Measurements from ENCODE around the gene MAGI1.

Gene MAGI1

DNA sequence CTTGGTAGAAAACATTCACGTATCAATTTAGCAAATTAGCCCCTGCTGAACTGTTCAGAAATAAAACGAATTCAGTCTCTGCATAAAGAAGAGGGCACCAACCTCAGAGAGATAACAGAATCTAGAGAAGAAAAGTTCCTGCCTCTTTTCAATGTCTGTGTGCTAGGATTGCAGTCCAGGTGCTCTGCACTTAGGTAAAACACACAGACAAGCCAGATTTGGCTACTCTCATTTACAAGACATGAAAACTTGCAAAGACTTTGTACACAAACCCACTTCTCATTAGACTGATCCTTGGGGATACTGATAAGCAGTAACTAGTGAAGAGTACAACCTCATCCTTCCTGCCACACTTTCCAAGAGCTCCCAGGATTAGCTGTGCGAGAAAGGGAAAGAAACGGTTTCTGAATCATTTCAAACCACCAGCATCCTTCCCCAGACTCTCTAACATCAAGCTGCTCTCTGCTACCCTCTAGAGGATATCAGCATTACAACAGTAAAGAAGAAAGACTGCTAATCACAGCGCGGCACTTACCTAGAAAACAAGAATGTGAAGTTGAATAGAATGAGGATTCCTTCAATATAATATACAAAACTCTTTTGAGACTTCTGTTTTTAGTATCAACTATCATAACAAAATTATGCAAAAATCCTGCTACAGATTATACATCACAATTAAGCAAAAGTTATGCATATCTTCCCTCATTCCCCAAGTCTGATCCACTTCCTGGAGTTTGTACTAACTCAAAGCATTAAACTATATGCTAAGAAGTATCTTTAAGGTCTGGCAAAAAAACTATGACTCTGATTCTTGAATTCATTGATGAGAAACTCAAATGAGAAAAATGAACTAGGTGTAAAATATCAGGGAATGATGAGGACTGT lies 306.4 kb downstream of the MAGI1 start:
- DNase-seq (ENCODE audit: extremely low read depth, low read depth) = peak; percentile 42

GRCh38 chr3:65730449-65730848 lies 308.3 kb downstream of the MAGI1 start:
- DNase-seq (ENCODE audit: extremely low read depth, low read depth) = no peak
- TF ChIP-seq, protein P1, sequence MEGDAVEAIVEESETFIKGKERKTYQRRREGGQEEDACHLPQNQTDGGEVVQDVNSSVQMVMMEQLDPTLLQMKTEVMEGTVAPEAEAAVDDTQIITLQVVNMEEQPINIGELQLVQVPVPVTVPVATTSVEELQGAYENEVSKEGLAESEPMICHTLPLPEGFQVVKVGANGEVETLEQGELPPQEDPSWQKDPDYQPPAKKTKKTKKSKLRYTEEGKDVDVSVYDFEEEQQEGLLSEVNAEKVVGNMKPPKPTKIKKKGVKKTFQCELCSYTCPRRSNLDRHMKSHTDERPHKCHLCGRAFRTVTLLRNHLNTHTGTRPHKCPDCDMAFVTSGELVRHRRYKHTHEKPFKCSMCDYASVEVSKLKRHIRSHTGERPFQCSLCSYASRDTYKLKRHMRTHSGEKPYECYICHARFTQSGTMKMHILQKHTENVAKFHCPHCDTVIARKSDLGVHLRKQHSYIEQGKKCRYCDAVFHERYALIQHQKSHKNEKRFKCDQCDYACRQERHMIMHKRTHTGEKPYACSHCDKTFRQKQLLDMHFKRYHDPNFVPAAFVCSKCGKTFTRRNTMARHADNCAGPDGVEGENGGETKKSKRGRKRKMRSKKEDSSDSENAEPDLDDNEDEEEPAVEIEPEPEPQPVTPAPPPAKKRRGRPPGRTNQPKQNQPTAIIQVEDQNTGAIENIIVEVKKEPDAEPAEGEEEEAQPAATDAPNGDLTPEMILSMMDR (IDR thresholded peaks at IDR 0.05; ENCODE audit: low read depth, low read length) = no peak

More for the DNA sequence above, 306.4 kb downstream of the MAGI1 start:
- TF ChIP-seq, protein P1 (IDR thresholded peaks at IDR 0.05; ENCODE audit: low read depth, low read length) = peak; percentile 79

- no peak for DNase-seq (ENCODE audit: extremely low read depth, low read depth)
- TF ChIP-seq, protein P1 (IDR thresholded peaks at IDR 0.05; ENCODE audit: low read depth, low read length) = no peak
Measured at GRCh38 chr3:65729973-65730372, 308.7 kb downstream of the MAGI1 start.

- TF ChIP-seq, protein P1 (IDR thresholded peaks at IDR 0.05; ENCODE audit: low read depth, low read length) = no peak
- DNase-seq (ENCODE audit: extremely low read depth, low read depth) = peak; percentile 94
Measured at GRCh38 chr3:65729555-65729954, 309.2 kb downstream of the MAGI1 start.

DNA sequence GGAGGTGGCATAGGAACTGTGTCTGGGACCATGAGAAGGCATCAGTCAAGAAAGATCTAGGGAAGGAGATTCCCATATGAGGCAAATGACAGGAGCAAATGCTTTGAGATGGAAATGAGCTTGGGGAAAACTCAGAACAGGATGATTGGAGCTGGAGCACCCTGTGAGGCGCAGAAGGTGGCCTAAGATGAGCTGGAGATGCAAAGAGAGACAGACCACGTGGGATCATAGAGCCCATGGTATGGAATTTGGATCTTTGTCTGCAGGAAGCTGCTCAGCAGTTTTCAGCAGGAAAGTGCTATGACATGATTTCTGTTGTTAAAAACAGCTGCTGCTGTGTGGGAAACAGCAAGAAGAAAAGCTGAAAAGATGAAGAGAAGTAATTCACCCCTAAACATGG lies 310.6 kb downstream of the MAGI1 start:
- TF ChIP-seq, protein P1 (IDR thresholded peaks at IDR 0.05; ENCODE audit: low read depth, low read length) = no peak
- DNase-seq (ENCODE audit: extremely low read depth, low read depth) = no peak

GRCh38 chr3:65723985-65724384 lies 314.7 kb downstream of the MAGI1 start:
- TF ChIP-seq, protein P1 (IDR thresholded peaks at IDR 0.05; ENCODE audit: low read depth, low read length) = no peak
- no peak for DNase-seq (ENCODE audit: extremely low read depth, low read depth)

- no peak for DNase-seq (ENCODE audit: extremely low read depth, low read depth)
- TF ChIP-seq, protein P1 (IDR thresholded peaks at IDR 0.05; ENCODE audit: low read depth, low read length) = no peak
Measured at GRCh38 chr3:65723011-65723410, 315.7 kb downstream of the MAGI1 start.
